ENCODE data around the gene IGF1. TPM values are rescaled to one million over a fixed set of nuclear protein-coding genes. Genes with fewer than 3 reads are reported as not detected.
A peak's percentile ranks its signal among the peaks of the same experiment; 100 is the strongest.

Gene IGF1
- total and polyA plus RNA-seq, 4 donors, result 5.0 to 60.7 (median 10.5) TPM

DNA sequence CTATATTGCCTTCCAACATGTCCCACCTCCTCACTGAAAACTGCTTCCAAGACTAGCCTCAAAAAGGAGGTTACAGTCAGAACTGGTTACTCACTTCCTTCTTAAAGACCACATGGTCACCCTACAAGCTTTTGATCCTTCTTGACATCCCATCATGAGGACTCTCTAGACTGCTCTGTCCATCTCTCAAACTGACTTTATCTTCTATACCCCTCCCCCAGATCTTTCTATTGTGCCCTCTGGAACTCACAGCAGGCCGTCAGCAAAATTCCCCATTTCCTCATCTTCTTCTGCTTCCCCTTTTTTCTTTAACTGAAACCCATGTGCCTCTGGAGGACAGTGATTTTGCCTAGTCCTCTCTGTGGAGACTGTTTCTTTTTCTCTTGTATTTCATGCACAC is 18.1 kb upstream of the IGF1 start:
- TF ChIP-seq, protein P1, sequence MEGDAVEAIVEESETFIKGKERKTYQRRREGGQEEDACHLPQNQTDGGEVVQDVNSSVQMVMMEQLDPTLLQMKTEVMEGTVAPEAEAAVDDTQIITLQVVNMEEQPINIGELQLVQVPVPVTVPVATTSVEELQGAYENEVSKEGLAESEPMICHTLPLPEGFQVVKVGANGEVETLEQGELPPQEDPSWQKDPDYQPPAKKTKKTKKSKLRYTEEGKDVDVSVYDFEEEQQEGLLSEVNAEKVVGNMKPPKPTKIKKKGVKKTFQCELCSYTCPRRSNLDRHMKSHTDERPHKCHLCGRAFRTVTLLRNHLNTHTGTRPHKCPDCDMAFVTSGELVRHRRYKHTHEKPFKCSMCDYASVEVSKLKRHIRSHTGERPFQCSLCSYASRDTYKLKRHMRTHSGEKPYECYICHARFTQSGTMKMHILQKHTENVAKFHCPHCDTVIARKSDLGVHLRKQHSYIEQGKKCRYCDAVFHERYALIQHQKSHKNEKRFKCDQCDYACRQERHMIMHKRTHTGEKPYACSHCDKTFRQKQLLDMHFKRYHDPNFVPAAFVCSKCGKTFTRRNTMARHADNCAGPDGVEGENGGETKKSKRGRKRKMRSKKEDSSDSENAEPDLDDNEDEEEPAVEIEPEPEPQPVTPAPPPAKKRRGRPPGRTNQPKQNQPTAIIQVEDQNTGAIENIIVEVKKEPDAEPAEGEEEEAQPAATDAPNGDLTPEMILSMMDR (IDR thresholded peaks at IDR 0.05; ENCODE audit: control extremely low read depth, extremely low read depth), result no peak
- no peaks in the 10 kb centered on the region for H3K27me3 ChIP-seq (ENCODE audit: control insufficient read depth in 3 of 3, insufficient read depth in 3 of 3, low read length in 2 of 3)
- DNase-seq (no peak), ATAC-seq (ENCODE audit: insufficient read depth, low FRiP score) (peak; percentile 58)
- WGBS, 2 donors, result 15 to 48% methylated on average over 1 of the region's 1 CpG
- H3K9ac ChIP-seq (ENCODE audit: insufficient read depth in 1 of 2, low read length in 2 of 2), result no peak overlapping the region
- H3K27ac ChIP-seq (ENCODE audit: low read depth in 1 of 2, low read length in 1 of 2), result no peak overlapping the region
- H3K9me3 ChIP-seq (ENCODE audit: control insufficient read depth in 4 of 4, insufficient read depth in 3 of 4, low read length in 3 of 4), result peaks cover 0 to 4% (median 2%) of the 10 kb centered on the region in 4 donors
- H3K4me3 ChIP-seq, result no peak overlapping the region
- peaks cover 0 to 19% (median 2%) of the 10 kb centered on the region in 5 donors for H3K4me1 ChIP-seq (ENCODE audit: control insufficient read depth in 5 of 5, insufficient read depth in 5 of 5, low read length in 5 of 5)
- no peaks in the 10 kb centered on the region for H3K36me3 ChIP-seq (ENCODE audit: control insufficient read depth in 4 of 4, insufficient read depth in 4 of 4, low read length in 4 of 4)

DNA sequence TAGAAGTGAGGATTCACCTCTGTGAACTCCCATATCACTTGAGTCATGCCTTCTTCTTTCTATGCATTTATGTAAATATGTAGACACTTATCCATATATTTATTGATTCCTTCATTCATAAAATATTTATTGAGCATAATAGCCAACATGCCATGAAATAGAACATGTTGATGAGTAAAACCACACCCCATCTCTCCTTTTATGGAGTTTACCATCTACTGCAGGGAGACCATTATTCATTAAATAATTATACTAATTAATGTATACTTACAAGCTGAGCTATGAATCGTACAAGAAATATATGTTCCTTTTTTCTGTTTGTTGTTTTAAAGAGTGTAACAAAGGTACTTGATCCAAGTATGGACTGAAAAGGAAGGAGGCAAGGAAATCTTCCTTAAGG is 17.4 kb upstream of the IGF1 start:
- TF ChIP-seq, protein P1 (IDR thresholded peaks at IDR 0.05; ENCODE audit: control extremely low read depth, extremely low read depth), result no peak
- Histone ChIP-seq H3K27ac (ENCODE audit: low read depth in 1 of 2, low read length in 1 of 2) (no peak overlapping the region), H3K9ac (ENCODE audit: insufficient read depth in 1 of 2, low read length in 2 of 2) (no peak overlapping the region), H3K4me1 (ENCODE audit: control insufficient read depth in 5 of 5, insufficient read depth in 5 of 5, low read length in 5 of 5) (peaks cover 0 to 11% (median 2%) of the 10 kb centered on the region in 5 donors), H3K36me3 (ENCODE audit: control insufficient read depth in 4 of 4, insufficient read depth in 4 of 4, low read length in 4 of 4) (no peaks in the 10 kb centered on the region), H3K27me3 (ENCODE audit: control insufficient read depth in 3 of 3, insufficient read depth in 3 of 3, low read length in 2 of 3) (no peaks in the 10 kb centered on the region), H3K4me3 (no peak overlapping the region), H3K9me3 (ENCODE audit: control insufficient read depth in 4 of 4, insufficient read depth in 3 of 4, low read length in 3 of 4) (peaks cover 0 to 4% (median 2%) of the 10 kb centered on the region in 4 donors)
- ATAC-seq (ENCODE audit: insufficient read depth, low FRiP score) (no peak), DNase-seq (no peak)
- 73 to 94% methylated on average over 1 of the region's 1 CpG for WGBS, 2 donors

- H3K27me3 ChIP-seq (ENCODE audit: control insufficient read depth in 3 of 3, insufficient read depth in 3 of 3, low read length in 2 of 3), result no peaks in the 10 kb centered on the region
- H3K36me3 ChIP-seq (ENCODE audit: control insufficient read depth in 4 of 4, insufficient read depth in 4 of 4, low read length in 4 of 4), result no peaks in the 10 kb centered on the region
- 68 to 80% methylated on average over 6 of the region's 6 CpGs for WGBS, 2 donors
- H3K4me3 ChIP-seq, result no peak overlapping the region
- H3K27ac ChIP-seq (ENCODE audit: low read depth in 1 of 2, low read length in 1 of 2), result no peak overlapping the region
- TF ChIP-seq, protein P1 (IDR thresholded peaks at IDR 0.05; ENCODE audit: control extremely low read depth, extremely low read depth), result no peak
- peaks cover 0 to 4% (median 2%) of the 10 kb centered on the region in 4 donors for H3K9me3 ChIP-seq (ENCODE audit: control insufficient read depth in 4 of 4, insufficient read depth in 3 of 4, low read length in 3 of 4)
- no peak for ATAC-seq (ENCODE audit: insufficient read depth, low FRiP score)
- H3K4me1 ChIP-seq (ENCODE audit: control insufficient read depth in 5 of 5, insufficient read depth in 5 of 5, low read length in 5 of 5), result peaks cover 0 to 5% (median 2%) of the 10 kb centered on the region in 5 donors
- DNase-seq, result peak in 2 of 3 donors; percentile 52 to 67
- H3K9ac ChIP-seq (ENCODE audit: insufficient read depth in 1 of 2, low read length in 2 of 2), result no peak overlapping the region
Observed at GRCh38 chr12:102496591-102496990, 16.2 kb upstream of the IGF1 start.

GRCh38 chr12:102487226-102487625 is 6.9 kb upstream of the IGF1 start:
- no peak for DNase-seq
- WGBS, 2 donors, result 87 to 94% methylated on average over 2 of the region's 2 CpGs
- H3K9ac ChIP-seq (ENCODE audit: insufficient read depth in 1 of 2, low read length in 2 of 2), result no peak overlapping the region

More at GRCh38 chr12:102487226-102487625, 6.9 kb upstream of the IGF1 start:
- no peaks in the 10 kb centered on the region for H3K27me3 ChIP-seq (ENCODE audit: control insufficient read depth in 3 of 3, insufficient read depth in 3 of 3, low read length in 2 of 3)
- TF ChIP-seq, protein P1 (IDR thresholded peaks at IDR 0.05; ENCODE audit: control extremely low read depth, extremely low read depth), result no peak
- no peaks in the 10 kb centered on the region for H3K36me3 ChIP-seq (ENCODE audit: control insufficient read depth in 4 of 4, insufficient read depth in 4 of 4, low read length in 4 of 4)
- H3K4me1 ChIP-seq (ENCODE audit: control insufficient read depth in 5 of 5, insufficient read depth in 5 of 5, low read length in 5 of 5), result peaks cover 0 to 7% (median 0%) of the 10 kb centered on the region in 5 donors
- no peak for ATAC-seq (ENCODE audit: insufficient read depth, low FRiP score)
- H3K9me3 ChIP-seq (ENCODE audit: control insufficient read depth in 4 of 4, insufficient read depth in 3 of 4, low read length in 3 of 4), result peaks cover 0 to 5% (median 0%) of the 10 kb centered on the region in 4 donors
- H3K27ac ChIP-seq (ENCODE audit: low read depth in 1 of 2, low read length in 1 of 2), result no peak overlapping the region
- no peak overlapping the region for H3K4me3 ChIP-seq

All from lung (tissue), 12 donors.